Measurements from ENCODE around the gene ZFP91.

Gene ZFP91

GRCh38 chr11:58652726-58653280 is 73.9 kb downstream of the ZFP91 start:
- no peak for TF ChIP-seq GATA3 (IDR thresholded peaks at IDR 0.05; ENCODE audit: low read depth, low read length)
- TF ChIP-seq GATA2 (IDR thresholded peaks at IDR 0.05; ENCODE audit: low read depth, low read length): no peak

GRCh38 chr11:58654079-58654907 is 75.4 kb downstream of the ZFP91 start:
- no peak for TF ChIP-seq GATA3 (IDR thresholded peaks at IDR 0.05; ENCODE audit: low read depth, low read length)
- TF ChIP-seq GATA2 (IDR thresholded peaks at IDR 0.05; ENCODE audit: low read depth, low read length): no peak

GRCh38 chr11:58654908-58655296 is 76.0 kb downstream of the ZFP91 start:
- TF ChIP-seq GATA3 (IDR thresholded peaks at IDR 0.05; ENCODE audit: low read depth, low read length) (no peak), GATA2 (IDR thresholded peaks at IDR 0.05; ENCODE audit: low read depth, low read length) (no peak)

- no peak for TF ChIP-seq GATA3 (IDR thresholded peaks at IDR 0.05; ENCODE audit: low read depth, low read length)
- TF ChIP-seq GATA2 (IDR thresholded peaks at IDR 0.05; ENCODE audit: low read depth, low read length): no peak
Observed at GRCh38 chr11:58656348-58656747, 77.5 kb downstream of the ZFP91 start.

- TF ChIP-seq GATA3 (IDR thresholded peaks at IDR 0.05; ENCODE audit: low read depth, low read length) (no peak), GATA2 (IDR thresholded peaks at IDR 0.05; ENCODE audit: low read depth, low read length) (no peak)
Observed at GRCh38 chr11:58658623-58659022, 79.8 kb downstream of the ZFP91 start.

- no peak for TF ChIP-seq GATA2 (IDR thresholded peaks at IDR 0.05; ENCODE audit: low read depth, low read length)
- no peak for TF ChIP-seq GATA3 (IDR thresholded peaks at IDR 0.05; ENCODE audit: low read depth, low read length)
Observed at GRCh38 chr11:58659404-58659803, 80.5 kb downstream of the ZFP91 start.

- TF ChIP-seq GATA2 (IDR thresholded peaks at IDR 0.05; ENCODE audit: low read depth, low read length): no peak
- TF ChIP-seq GATA3 (IDR thresholded peaks at IDR 0.05; ENCODE audit: low read depth, low read length): no peak
Observed at GRCh38 chr11:58659910-58660570, 81.2 kb downstream of the ZFP91 start.
